NCI-H1436 (cell line): ENCODE data around the gene CDH23.
A peak's percentile ranks its signal among the peaks of the same experiment; 100 is the strongest.

Source experiments
- DNase-seq: peaks from one replicate; lab custom pipeline; 2025; lab: John Stamatoyannopoulos, UW

CDH23 gene

DNA sequence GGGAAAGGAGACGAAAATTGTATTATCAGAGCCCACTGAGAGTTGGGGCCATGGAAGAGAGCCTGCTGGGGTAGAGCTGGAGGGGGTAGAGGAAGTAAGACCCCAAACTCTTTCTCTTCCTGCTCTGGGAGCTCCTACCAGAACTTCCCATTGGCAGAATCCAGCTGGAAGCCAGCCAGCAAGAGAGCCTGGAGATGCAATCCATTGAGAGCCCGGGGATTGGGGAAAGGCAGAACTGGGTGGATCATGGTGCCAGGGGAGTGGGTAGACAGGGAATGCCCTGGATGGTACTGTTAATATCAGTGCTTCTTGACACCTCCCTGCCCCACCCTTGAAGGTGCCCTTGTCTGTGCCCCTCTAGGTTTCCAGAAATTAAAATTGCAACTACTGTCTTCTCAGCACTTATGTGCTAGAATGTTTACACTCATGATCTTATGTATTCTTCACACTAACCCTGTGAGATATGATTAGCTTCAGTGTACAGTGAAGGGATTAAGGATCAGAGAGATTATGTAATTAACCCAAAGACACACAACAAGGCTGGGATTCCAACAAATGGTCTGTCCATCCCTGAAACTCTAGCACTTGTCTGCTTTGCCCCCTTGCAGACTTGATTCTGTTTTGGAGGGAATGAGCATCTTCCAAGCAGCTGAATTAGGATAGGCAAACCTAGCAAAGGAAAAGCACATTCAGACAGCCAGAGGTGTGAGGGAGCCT is 168.7 kb downstream of the CDH23 start:
- DNase-seq = no peak

DNA sequence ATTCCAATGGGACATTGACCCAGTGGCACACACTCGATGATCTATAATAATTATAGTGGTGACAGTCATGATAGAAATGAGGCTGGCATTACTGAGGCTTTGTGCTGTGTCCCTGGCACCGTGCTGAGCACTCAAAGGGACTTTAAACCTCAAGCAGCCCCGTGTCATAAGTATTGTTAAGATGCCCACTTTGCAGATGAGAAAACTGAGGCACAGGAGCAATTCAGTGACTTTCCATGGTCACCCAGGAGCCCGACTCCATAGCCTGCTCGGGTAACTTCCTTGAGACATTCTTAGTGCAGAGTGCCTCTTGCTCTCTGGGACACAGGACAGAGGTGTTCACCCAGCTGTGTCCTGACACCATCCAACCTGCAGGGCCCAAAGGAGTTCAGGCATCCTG is 170.3 kb downstream of the CDH23 start:
- DNase-seq = no peak

GRCh38 chr10:71568896-71569492 is 172.3 kb downstream of the CDH23 start:
- no peak for DNase-seq

DNA sequence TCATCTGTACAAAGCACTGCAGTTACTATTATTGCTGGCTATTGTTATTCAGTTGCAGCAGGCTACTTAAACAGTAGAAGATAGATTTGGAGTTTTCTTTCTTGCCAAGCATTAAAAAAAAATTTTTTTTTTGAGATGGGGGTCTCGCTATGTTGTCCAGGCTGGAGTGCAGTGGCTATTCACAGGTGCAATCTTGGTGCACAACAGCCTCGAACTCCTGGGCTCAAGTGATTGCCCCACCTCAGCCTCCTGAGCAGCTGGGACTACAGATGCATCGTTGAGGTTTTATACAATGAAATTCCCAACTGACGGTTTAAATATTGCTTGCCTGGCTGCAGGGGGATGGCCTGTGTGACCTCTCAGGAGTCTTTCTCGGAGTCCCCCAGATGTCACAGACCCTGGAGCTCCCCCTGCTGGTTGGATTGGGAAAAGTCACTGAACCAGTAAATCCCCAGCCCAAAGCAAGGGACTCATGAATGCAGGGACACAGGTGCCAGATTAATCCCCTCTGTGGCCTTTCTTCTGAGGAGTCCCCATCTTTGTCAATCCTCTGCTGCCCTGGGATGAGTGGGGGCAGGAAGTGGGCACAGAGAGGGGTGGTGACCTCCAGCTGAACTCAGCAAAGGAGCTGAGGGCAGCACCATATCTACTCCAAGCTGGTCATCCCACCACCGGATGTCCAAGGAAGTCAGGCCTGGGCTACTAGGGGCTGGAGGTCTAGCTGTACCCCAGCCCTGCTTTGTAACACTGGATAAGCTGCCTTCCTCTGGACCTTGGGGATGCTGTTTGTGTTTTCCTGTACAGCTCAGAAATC is 173.3 kb downstream of the CDH23 start:
- DNase-seq = peak; percentile 71

DNA sequence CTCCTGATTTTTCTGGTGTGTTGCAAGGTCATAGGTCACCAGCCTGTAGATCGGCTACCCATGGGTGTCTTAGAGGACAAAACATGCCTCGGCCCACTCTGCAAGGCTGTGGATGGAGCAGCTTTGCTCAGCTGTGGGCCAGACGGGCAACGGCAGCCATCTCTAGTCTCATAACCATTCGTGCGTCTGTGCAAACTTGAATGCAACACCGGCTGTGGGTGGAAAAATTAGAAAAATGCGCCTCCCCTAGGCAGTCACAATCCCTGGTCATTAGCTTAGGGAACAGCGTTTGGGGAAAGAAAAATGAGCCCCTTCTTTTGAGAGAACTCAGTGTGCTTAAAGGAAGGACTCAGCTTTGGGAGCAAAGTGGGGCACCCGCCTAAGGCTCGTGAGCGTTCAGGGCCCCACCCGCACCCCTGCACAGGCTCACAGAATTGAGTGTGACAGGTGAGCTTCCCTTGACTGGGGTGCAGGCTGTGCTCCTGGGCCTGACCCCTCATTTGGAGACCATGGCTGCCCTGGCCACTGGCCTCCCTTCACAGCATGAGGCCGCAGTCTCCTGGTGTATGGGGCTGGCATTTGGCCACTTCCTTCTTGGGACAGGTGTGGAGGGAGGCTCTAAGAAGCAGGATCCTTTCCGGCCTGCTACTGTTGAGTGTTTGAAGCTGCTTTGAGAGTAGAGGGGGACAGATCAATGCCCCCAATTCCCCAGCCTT is 174.9 kb downstream of the CDH23 start:
- DNase-seq = no peak

GRCh38 chr10:71572962-71573361 is 176.2 kb downstream of the CDH23 start:
- no peak for DNase-seq

- no peak for DNase-seq
These were observed 177.1 kb downstream of the CDH23 start for GRCh38 chr10:71573562-71574518.

DNA sequence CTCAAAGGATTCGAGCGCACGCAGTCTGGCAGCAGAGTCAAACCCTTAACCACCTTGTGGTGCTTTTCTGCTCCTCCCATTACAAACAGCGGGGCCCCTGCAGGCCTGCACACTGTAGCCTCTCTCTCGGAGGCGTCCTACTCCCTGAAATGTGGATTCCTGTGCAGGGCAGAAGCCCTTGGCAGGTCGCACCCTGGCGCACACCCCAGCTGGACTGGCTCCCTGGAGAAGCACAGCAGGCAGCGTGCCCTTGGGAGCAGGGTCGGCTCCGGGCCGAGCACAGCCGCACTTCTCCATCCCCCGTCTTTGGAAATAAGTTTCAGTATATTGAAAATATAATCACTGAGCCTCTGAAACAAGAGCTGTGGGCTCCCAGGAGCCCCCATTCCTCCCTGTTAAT is 178.7 kb downstream of the CDH23 start:
- DNase-seq = no peak

GRCh38 chr10:71575934-71576801 is 179.4 kb downstream of the CDH23 start:
- peak; percentile 26 for DNase-seq

GRCh38 chr10:71576842-71577241 is 180.1 kb downstream of the CDH23 start:
- no peak for DNase-seq

DNA sequence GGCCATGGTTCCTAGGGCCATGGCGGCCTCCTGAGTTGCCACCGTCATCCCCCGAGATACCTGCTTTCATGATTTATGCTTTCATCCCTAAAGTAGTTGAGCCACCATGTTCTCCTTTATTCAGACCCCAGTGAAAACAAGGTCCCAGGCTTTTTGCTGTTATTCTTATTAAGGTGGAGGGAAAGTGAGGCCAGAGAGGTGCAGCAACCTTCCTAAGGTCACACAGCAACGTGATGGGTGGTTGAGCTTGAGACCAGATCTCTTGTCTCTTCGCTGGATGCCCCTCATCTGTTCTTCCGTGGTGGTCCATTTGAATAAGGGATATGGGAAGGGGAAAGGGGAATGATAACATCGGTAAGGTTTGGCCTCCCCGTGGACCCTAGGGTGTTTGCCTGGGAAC is 180.6 kb downstream of the CDH23 start:
- DNase-seq = no peak

DNA sequence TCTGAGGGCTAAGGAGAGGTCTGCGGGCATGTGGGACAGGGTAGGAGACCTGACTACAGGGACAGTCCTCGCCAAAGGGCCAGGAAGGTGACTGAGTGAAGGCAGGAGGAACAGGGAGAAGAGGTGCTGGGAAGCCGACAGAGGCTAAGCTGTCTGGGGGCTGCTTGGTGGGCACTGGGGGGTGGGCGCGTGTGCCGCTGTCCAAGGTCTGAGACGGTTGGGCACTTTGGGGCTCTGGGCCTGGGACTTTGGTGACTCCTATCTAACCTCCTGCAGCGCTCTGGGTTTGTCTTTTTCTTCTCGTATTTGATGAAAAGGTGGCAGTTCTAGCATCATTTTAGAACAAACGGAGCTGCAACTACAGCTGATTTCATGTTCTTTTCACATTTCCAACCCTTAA is 181.3 kb downstream of the CDH23 start:
- DNase-seq = no peak

- DNase-seq = no peak
These were observed 182.9 kb downstream of the CDH23 start for GRCh38 chr10:71579668-71580067.

DNA sequence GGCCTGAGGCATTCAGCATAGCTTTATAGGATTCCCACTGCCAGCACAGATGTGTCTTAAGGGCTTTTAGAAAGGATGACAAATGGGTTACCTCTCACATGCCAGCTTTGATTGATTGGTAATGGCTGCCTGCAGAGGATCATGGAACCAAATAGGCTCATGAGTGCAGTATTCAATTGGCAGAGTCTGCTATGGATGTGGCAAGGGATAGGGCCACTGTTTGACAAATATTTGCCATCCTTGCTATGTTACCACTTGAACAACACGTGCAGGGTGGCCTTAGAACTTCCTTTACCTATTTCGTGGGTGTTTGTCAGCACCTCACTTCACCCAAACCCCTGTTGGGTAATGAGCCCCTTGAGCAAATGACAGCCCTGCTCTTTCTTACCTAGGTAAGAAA is 183.7 kb downstream of the CDH23 start:
- DNase-seq = no peak

- no peak for DNase-seq
These were observed 184.2 kb downstream of the CDH23 start for GRCh38 chr10:71580926-71581325.

DNA sequence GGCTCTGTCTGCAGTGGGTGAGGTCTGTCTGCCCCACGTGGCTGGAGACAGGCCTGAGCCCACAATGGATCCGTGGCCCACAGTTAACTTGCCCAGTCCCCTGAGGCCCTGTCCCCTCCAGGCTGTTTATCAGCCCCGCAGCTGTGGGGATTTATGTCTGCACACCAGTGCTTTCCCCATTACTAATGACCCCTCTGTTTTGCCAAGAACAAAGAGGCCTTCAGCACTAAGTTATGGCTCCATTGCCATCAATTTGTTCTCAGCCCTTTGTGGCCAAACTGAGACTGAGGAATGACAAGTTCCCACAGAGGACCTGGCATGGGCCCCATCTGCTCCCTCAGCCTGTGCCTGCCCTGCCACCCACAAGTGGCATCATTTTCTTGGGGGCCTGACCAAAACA is 184.7 kb downstream of the CDH23 start:
- DNase-seq = no peak

- DNase-seq = no peak
These were observed 185.3 kb downstream of the CDH23 start for GRCh38 chr10:71582019-71582418.

- DNase-seq = no peak
These were observed 186.1 kb downstream of the CDH23 start for GRCh38 chr10:71582506-71583475.

GRCh38 chr10:71584461-71584860 is 187.7 kb downstream of the CDH23 start:
- DNase-seq = no peak
